Activated T-cell treated with anti-CD3 and anti-CD28 coated beads, Interleukin-2, amount 50 U/mL, for 72 hours (primary cell): ENCODE measurements around the gene PLAAT1. TPM values are rescaled to one million over a fixed set of nuclear protein-coding genes. Genes with fewer than 3 reads are reported as not detected.

ENCODE experiments used
- ATAC-seq, 2 donors: fragments of 150-1000 bp; cut with Tn5 transposase; replicated peaks in 1 of 2; 2 replicates each; pipeline ENCODE4 v1.10.0; 2021; ENCODE audit warnings: moderate library complexity in 2 of 2, mild to moderate bottlenecking in 1 of 2
- DNase-seq, 2 donors: peaks; one replicate each; pipeline ENCODE4 v3.0.0; 2021 to 2022; ENCODE audit warnings: mixed read lengths in 1 of 2
- H3K27ac Mint-ChIP-seq: one replicate; pipeline ENCODE4 v1.8.0; 2022; ENCODE audit warnings: mild to moderate bottlenecking, moderate library complexity, mixed read lengths
- H3K27me3 Mint-ChIP-seq: one replicate; pipeline ENCODE4 v1.8.0; 2022; ENCODE audit warnings: low read depth, mixed read lengths
- H3K36me3 Mint-ChIP-seq, 2 donors: one replicate each; pipeline ENCODE4 v1.8.0; 2022; ENCODE audit warnings: mixed read lengths in 2 of 2, mild to moderate bottlenecking in 1 of 2; ENCODE audit not compliant: insufficient read depth in 2 of 2
- H3K4me1 Mint-ChIP-seq: one replicate; pipeline ENCODE4 v1.8.0; 2022; ENCODE audit warnings: low read depth, mixed read lengths
- H3K4me3 Mint-ChIP-seq, 2 donors: one replicate each; pipeline ENCODE4 v1.8.0; 2022; ENCODE audit warnings: mild to moderate bottlenecking in 2 of 2, mixed read lengths in 2 of 2, moderate library complexity in 2 of 2
- H3K9me3 Mint-ChIP-seq, 2 donors: one replicate each; pipeline ENCODE4 v1.8.0; 2022; ENCODE audit warnings: mixed read lengths in 2 of 2
- total RNA-seq, 2 donors: library from RNA; stranded (reverse); gene quantifications; one replicate each; pipeline ENCODE4 v1.2.3, GENCODE V29; 2022

PLAAT1 gene
- total RNA-seq, 2 donors from 2014 or later = not detected

DNA sequence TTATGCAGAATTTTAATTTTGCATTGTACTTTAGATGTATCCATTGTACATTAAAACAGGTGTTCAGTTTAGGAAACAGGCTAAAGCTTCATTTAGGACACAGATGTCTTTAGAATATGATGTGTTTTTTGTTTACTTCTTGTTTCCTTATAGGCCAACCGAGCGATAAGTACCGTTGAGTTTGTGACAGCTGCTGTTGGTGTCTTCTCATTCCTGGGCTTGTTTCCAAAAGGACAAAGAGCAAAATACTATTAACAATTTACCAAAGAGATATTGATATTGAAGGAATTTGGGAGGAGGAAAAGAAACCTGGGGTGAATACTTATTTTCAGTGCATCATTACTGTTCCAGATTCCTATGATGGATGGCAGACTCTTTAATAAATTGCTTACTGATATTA lies 29.4 kb downstream of the PLAAT1 start:
- Mint-ChIP-seq H3K27me3 (no peaks in the 10 kb centered on the region), H3K9me3 (no peaks in the 10 kb centered on the region), H3K36me3 (no peaks in the 10 kb centered on the region), H3K4me1 (no peaks in the 10 kb centered on the region), H3K4me3 (no peak overlapping the region), H3K27ac (no peak overlapping the region)
- no peak for DNase-seq
- ATAC-seq = no peak

DNA sequence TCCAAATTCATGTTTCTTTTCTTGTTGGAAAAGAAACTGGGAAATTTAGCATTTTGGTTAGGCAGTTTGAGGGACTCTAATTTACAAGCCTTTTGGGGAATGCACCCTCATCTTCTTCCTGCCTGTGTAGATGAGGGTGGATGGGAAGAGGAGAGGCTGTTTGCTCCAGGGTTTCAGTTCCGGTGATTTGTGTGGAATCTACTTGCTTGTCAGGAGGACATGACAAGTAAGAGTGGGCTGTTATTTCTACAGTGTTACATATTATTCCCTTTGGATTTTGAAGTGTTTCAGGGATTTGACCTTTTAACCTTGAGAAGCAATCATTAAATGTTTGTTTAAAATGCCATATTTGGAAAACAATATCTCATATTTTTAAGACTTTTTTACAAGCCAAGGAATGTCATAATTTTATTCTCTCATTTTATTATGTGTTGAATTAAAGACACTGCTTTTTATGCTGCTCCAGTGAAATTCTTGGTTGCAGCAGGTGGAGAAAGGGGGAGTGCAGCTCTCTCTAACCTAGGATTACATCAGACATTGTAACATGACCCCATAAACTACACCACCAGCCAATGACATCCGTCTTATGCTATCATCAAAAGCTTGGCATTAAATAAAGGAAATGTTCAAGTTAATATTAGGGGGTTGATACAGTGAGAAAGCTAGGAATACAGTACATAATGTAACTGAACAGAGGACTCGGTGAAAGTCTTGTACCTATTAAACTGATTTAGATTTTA lies 30.2 kb downstream of the PLAAT1 start:
- no peaks in the 10 kb centered on the region for H3K36me3 Mint-ChIP-seq
- DNase-seq (no peak), ATAC-seq (no peak)
- H3K4me3 Mint-ChIP-seq = no peak overlapping the region
- no peaks in the 10 kb centered on the region for H3K27me3 Mint-ChIP-seq
- no peaks in the 10 kb centered on the region for H3K4me1 Mint-ChIP-seq
- H3K9me3 Mint-ChIP-seq = no peaks in the 10 kb centered on the region
- H3K27ac Mint-ChIP-seq = no peak overlapping the region

DNA sequence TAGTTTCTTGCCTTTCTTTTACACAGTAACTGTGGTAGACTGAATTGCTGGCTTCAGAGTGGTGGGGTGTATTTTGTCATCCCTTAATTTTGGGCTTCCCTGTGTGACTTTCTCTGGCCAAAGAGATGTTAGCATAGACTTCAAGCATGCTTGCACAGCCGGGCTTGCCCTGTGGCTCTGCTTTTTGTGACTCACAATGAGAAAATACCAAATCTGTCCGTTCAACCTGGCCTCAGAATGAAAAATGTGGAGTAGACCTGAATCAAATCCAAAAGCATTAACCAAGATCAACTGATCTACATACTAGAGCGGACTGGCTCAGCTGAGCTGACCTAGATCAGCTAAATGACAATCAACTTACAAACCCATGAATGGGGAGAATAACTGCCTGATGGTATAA lies 51.4 kb downstream of the PLAAT1 start:
- H3K4me1 Mint-ChIP-seq = no peaks in the 10 kb centered on the region
- peaks cover 0 to 2% of the 10 kb centered on the region in 2 donors for H3K36me3 Mint-ChIP-seq
- H3K9me3 Mint-ChIP-seq = peaks cover 3 to 4% of the 10 kb centered on the region in 2 donors
- no peak for ATAC-seq
- no peaks in the 10 kb centered on the region for H3K27me3 Mint-ChIP-seq
- H3K4me3 Mint-ChIP-seq = no peak overlapping the region
- no peak overlapping the region for H3K27ac Mint-ChIP-seq
- DNase-seq = no peak

DNA sequence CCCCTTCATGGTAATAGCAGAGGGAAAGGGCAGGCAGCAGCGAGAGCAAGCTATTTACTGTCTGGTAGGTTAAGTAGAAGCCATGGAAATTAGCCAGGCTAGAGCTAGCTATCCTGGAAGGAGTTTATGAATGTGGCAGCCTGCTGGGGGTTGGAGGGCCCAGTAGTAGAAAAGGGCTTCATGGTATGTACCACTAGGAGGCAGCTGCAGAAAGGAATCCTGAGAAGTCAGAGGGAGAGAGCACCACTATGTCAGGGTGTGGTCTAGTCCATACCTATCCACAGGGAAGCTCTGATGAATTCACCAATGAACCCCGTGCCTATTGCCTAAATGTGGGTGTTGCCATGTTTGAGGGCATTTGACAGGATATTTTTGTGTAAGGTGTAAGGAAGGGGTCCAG lies 55.0 kb downstream of the PLAAT1 start:
- Mint-ChIP-seq H3K27me3 (no peaks in the 10 kb centered on the region), H3K4me3 (no peak overlapping the region), H3K36me3 (peaks cover 0 to 2% of the 10 kb centered on the region in 2 donors), H3K4me1 (no peaks in the 10 kb centered on the region), H3K27ac (no peak overlapping the region), H3K9me3 (peaks cover 3 to 4% of the 10 kb centered on the region in 2 donors)
- DNase-seq = no peak
- ATAC-seq = no peak

DNA sequence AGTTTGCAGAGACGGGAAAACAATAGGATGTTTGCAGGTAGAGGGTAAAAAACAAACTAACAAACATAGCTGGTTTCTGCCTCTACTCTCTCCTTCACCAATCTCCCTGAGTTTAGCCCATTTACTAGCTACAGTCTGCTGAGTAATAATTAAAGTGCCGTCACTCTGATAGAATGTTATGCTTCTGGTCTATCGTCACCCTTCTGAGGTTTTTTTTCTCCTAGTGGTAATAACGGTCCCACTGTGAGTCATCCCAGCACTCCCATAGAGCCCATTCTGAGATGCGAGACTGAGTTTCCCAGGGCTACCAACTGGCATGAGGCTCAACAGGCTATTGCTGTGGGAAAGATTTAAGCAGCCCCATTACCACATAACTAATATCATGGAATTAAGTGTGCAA lies 56.4 kb downstream of the PLAAT1 start:
- DNase-seq = peak in 1 of 2 donors; percentile 4
- no peaks in the 10 kb centered on the region for H3K27me3 Mint-ChIP-seq
- H3K27ac Mint-ChIP-seq = no peak overlapping the region
- H3K36me3 Mint-ChIP-seq = peaks cover 0 to 1% of the 10 kb centered on the region in 2 donors
- H3K4me3 Mint-ChIP-seq = no peak overlapping the region
- H3K9me3 Mint-ChIP-seq = peaks cover 1 to 3% of the 10 kb centered on the region in 2 donors
- peak in 1 of 2 donors; percentile 79 for ATAC-seq
- H3K4me1 Mint-ChIP-seq = no peaks in the 10 kb centered on the region

DNA sequence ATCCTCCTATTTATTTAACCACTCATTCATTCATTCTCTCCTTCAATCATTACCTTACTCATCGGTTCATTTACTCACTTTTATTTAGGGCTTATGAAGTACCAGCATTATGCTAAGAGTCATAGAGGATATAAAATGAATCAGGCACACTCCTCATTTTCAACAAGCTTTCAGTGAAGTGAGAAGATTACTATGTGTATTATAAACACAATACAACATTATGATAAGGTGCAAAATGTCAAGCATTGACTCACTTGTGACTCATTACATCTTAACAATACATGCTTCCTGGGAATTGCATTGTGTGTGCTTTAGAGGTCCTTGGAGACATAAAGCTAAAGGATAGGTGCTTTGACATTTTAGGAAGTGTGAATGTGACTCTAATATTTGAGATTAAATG lies 60.4 kb downstream of the PLAAT1 start:
- peaks cover 7% of the 10 kb centered on the region for H3K27me3 Mint-ChIP-seq
- H3K36me3 Mint-ChIP-seq = no peaks in the 10 kb centered on the region
- no peaks in the 10 kb centered on the region for H3K9me3 Mint-ChIP-seq
- no peak for ATAC-seq
- H3K27ac Mint-ChIP-seq = no peak overlapping the region
- H3K4me3 Mint-ChIP-seq = no peak overlapping the region
- no peak for DNase-seq
- no peaks in the 10 kb centered on the region for H3K4me1 Mint-ChIP-seq

DNA sequence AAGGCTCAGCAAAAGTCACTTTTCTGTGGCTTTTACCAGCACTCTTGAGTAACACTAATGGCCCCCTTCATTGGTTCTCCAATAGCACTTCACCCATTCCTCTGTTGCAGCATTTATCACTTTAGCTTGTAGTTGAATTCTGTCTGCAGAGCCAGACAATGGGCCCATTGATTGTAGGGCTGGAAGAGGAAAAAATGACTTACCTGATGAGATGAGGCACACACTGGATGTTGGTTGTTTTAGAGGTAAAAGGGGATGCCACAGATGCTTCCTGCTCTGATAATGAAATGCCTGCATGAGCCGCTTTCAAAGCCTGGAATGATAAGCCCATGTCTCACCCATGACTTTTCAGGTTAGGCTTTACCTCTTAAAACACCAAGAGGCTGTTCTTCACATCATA lies 64.3 kb downstream of the PLAAT1 start:
- Mint-ChIP-seq H3K9me3 (no peaks in the 10 kb centered on the region), H3K4me3 (no peak overlapping the region), H3K27ac (no peak overlapping the region), H3K4me1 (no peaks in the 10 kb centered on the region), H3K36me3 (no peaks in the 10 kb centered on the region), H3K27me3 (peaks cover 12% of the 10 kb centered on the region)
- no peak for DNase-seq
- no peak for ATAC-seq

DNA sequence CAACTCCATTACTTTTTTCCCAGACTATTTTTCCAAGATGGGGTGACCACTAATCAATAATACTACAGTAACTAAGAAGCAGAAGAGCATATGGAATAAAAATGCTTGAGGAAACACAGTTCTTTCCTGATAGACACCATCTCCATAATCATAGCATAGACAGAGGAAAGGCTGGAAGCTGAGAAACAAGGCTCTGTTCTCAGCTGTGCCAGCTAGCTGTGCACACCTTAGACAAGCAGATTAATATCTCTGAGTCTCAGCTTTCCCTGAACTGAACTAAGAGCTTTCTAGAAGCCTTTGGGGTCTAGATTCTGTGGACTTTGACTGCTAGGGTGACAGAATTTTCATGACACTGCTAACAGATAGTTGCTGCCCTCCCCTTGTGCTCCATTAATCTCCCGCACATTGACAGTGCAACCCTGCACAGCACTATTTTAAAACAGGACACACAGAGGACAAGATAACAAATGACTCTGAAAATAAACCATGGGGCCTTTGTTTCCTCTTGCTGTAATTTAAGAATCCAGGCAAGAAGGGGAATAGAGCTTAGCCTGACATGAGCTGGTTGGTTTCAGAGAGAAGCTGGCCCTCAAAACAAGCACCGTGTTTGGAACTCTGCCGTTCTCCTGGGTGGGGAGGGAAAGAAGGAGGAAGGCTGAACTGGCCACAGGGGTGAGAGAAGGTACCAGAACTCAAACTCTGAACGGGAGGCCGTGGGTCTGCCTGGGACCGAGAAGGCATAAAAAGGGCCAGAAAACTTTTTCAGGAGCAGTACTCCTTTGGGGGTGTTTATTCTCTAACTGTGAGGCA lies 70.1 kb downstream of the PLAAT1 start:
- ATAC-seq (no peak), DNase-seq (no peak)
- Mint-ChIP-seq H3K27ac (no peak overlapping the region), H3K4me3 (no peak overlapping the region), H3K27me3 (peaks cover 5% of the 10 kb centered on the region), H3K4me1 (no peaks in the 10 kb centered on the region), H3K36me3 (no peaks in the 10 kb centered on the region), H3K9me3 (no peaks in the 10 kb centered on the region)

DNA sequence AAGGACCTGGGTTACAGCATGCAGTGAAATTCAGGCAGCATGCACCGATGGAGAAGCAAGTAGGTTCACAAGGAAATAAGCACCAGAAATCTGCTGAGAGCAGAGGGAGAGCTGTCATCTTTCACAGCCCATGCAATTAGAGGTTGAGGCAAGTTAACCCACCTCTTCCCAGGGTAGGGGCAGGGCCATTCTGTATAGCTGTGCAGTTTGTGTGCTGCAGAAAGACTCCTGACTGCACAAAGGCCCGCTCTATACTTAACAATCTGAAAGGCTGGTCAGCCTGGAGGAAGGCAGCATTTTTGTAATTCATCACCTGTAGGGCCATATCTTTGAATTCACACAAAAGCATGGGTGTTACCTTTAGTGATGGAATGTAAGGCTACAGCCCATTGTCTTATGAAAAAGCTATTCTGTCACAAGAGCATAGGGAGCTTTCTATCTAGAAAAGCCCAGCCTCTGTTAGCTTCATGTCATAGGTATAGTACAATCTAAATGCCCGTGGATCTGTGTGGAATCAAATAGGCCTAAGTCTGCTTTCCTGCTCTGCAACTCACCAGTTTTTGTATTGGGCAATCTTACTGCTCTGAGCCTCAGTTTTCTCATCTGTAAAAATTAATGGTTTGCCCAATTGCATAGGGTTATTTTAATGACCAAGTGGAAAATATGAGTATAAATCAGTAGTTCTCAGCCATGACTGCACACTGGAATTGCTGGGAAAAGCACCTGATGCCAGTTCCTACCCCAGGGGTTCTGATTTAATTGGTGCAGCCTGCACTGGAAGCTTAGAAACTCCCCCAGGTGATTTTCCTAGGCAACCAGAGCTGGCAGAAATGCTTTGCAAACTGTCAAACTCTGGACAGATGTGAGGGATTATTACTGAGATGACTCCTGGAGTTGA lies 72.3 kb downstream of the PLAAT1 start:
- H3K27me3 Mint-ChIP-seq = no peaks in the 10 kb centered on the region
- H3K4me1 Mint-ChIP-seq = no peaks in the 10 kb centered on the region
- ATAC-seq (no peak), DNase-seq (no peak)
- no peak overlapping the region for H3K4me3 Mint-ChIP-seq
- H3K9me3 Mint-ChIP-seq = no peaks in the 10 kb centered on the region
- H3K27ac Mint-ChIP-seq = no peak overlapping the region
- no peaks in the 10 kb centered on the region for H3K36me3 Mint-ChIP-seq

DNA sequence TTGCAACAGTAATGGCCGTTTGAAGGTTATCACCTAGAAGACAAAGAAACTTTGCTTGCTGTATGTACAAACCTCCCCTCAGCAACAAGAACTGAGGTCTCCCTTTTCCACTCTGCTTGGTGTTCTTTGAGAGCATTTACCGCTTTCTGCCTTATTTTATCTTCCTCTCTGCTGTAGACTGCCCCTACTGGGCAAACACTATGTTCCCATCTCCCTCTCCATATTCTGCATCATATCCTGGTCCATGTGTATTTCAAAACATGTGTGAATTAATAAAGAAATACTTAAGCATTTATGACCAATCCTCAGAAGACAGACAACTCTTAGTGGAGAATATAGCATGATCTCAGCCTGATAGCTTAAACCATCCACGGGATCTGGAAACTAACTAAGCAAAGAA lies 73.1 kb downstream of the PLAAT1 start:
- Mint-ChIP-seq H3K27ac (no peak overlapping the region), H3K9me3 (no peaks in the 10 kb centered on the region), H3K27me3 (no peaks in the 10 kb centered on the region), H3K4me3 (no peak overlapping the region), H3K36me3 (no peaks in the 10 kb centered on the region), H3K4me1 (no peaks in the 10 kb centered on the region)
- DNase-seq = no peak
- no peak for ATAC-seq

DNA sequence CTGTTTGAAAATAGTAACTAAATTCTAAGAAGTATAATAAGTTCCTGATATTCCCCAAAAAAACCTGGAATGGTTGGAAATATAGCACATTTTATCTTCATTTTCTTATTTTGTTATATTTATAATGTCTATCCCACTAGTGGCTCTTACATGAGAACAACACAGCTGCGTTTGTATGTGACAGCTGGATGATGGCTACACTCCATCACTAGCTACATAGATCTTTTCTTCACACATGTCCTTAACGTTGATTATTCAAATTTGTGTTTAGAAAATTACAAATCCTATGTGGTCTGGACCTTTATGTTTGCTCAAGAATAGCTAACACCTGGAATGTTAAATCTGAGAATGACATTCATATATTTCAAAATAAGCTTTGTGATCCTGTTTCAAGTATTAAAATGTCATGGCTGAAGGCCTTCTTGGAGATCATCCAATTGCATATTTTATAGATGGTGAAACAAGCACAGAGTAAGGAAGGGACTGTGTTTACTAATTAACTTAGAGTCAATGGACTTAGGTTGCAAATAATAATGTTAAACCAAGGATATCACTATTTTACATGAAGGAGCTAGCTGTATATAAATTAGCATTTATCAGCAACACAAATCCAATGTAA lies 76.8 kb downstream of the PLAAT1 start:
- H3K27me3 Mint-ChIP-seq = peaks cover 5% of the 10 kb centered on the region
- H3K9me3 Mint-ChIP-seq = no peaks in the 10 kb centered on the region
- ATAC-seq (no peak), DNase-seq (no peak)
- no peaks in the 10 kb centered on the region for H3K4me1 Mint-ChIP-seq
- H3K27ac Mint-ChIP-seq = no peak overlapping the region
- H3K36me3 Mint-ChIP-seq = no peaks in the 10 kb centered on the region
- H3K4me3 Mint-ChIP-seq = no peak overlapping the region
